ENCODE results near the gene MAPK8.
A peak's percentile ranks its signal among the peaks of the same experiment; 100 is the strongest.

Gene MAPK8

DNA sequence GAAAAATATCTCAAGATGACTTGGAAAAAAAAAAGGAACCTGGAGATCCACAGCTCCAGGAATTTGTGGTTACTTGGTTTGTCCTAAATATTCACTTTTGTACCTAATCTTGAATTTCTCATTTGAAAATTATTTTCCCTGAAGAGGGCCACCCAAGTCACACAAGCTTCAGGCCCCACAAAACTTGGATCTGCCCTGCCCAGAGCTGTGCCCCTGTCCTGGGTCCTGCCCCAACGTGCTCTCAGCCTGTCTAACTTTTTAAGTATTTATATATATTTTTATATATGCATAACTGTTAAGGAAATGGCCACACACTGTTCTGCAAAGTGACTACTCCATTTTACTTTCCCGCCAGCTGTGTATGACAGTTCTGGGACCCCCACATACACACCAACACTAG is 174.9 kb downstream of the MAPK8 start:
- no peak for DNase-seq (ENCODE audit: low read depth in 1 of 2, low spot score in 1 of 2)
- H3K27ac ChIP-seq (replicated peaks) = no peak overlapping the region

DNA sequence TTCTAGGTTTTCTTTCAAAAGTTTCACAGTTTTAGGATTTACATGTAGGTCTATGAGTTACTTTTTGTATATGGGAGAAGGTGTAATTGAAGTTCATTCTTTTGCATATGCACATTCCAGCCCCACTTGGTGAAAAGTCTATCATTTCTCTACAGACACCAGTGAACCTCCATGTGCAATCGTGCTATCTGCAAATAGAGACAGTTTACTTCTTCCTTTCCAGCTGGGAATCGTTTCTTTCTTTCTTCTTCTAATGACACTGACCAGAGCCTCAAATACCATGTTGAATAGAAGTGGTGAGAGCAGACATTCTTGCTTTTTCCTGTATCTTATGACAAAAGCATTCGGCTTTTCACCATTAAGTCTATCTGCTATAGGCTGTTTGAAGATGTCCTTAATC is 175.7 kb downstream of the MAPK8 start:
- no peak for TF ChIP-seq GABPA (IDR thresholded peaks at IDR 0.05; ENCODE audit: low read depth)
- no peak for TF ChIP-seq POLR2AphosphoS5 (IDR thresholded peaks at IDR 0.05; ENCODE audit: low read depth)
- TF ChIP-seq, protein P1, sequence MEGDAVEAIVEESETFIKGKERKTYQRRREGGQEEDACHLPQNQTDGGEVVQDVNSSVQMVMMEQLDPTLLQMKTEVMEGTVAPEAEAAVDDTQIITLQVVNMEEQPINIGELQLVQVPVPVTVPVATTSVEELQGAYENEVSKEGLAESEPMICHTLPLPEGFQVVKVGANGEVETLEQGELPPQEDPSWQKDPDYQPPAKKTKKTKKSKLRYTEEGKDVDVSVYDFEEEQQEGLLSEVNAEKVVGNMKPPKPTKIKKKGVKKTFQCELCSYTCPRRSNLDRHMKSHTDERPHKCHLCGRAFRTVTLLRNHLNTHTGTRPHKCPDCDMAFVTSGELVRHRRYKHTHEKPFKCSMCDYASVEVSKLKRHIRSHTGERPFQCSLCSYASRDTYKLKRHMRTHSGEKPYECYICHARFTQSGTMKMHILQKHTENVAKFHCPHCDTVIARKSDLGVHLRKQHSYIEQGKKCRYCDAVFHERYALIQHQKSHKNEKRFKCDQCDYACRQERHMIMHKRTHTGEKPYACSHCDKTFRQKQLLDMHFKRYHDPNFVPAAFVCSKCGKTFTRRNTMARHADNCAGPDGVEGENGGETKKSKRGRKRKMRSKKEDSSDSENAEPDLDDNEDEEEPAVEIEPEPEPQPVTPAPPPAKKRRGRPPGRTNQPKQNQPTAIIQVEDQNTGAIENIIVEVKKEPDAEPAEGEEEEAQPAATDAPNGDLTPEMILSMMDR (IDR thresholded peaks at IDR 0.05; ENCODE audit: insufficient read depth, low read length) = no peak
- no peak for TF ChIP-seq SPI1 (IDR thresholded peaks at IDR 0.05; ENCODE audit: borderline replicate concordance, low read depth)
- TF ChIP-seq, protein P2, sequence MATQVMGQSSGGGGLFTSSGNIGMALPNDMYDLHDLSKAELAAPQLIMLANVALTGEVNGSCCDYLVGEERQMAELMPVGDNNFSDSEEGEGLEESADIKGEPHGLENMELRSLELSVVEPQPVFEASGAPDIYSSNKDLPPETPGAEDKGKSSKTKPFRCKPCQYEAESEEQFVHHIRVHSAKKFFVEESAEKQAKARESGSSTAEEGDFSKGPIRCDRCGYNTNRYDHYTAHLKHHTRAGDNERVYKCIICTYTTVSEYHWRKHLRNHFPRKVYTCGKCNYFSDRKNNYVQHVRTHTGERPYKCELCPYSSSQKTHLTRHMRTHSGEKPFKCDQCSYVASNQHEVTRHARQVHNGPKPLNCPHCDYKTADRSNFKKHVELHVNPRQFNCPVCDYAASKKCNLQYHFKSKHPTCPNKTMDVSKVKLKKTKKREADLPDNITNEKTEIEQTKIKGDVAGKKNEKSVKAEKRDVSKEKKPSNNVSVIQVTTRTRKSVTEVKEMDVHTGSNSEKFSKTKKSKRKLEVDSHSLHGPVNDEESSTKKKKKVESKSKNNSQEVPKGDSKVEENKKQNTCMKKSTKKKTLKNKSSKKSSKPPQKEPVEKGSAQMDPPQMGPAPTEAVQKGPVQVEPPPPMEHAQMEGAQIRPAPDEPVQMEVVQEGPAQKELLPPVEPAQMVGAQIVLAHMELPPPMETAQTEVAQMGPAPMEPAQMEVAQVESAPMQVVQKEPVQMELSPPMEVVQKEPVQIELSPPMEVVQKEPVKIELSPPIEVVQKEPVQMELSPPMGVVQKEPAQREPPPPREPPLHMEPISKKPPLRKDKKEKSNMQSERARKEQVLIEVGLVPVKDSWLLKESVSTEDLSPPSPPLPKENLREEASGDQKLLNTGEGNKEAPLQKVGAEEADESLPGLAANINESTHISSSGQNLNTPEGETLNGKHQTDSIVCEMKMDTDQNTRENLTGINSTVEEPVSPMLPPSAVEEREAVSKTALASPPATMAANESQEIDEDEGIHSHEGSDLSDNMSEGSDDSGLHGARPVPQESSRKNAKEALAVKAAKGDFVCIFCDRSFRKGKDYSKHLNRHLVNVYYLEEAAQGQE (IDR thresholded peaks at IDR 0.05; ENCODE audit: insufficient replicate concordance, low read depth) = no peak
- no peak overlapping the region for H3K4me3 ChIP-seq (replicated peaks; ENCODE audit: insufficient read depth, low read length)
- no peaks in the 10 kb centered on the region for H3K27me3 ChIP-seq (ENCODE audit: insufficient read depth, poor library complexity, severe bottlenecking)
- H3K27ac ChIP-seq (replicated peaks) = no peak overlapping the region
- no peak for DNase-seq (ENCODE audit: low read depth in 1 of 2, low spot score in 1 of 2)

More for the DNA sequence above, 174.9 kb downstream of the MAPK8 start:
- no peak overlapping the region for H3K4me3 ChIP-seq (replicated peaks; ENCODE audit: insufficient read depth, low read length)
- TF ChIP-seq POLR2AphosphoS5 (IDR thresholded peaks at IDR 0.05; ENCODE audit: low read depth) = no peak
- TF ChIP-seq, protein P2 (IDR thresholded peaks at IDR 0.05; ENCODE audit: insufficient replicate concordance, low read depth) = peak; percentile 73
- TF ChIP-seq, protein P1 (IDR thresholded peaks at IDR 0.05; ENCODE audit: insufficient read depth, low read length) = no peak
- H3K27me3 ChIP-seq (ENCODE audit: insufficient read depth, poor library complexity, severe bottlenecking) = no peaks in the 10 kb centered on the region

DNA sequence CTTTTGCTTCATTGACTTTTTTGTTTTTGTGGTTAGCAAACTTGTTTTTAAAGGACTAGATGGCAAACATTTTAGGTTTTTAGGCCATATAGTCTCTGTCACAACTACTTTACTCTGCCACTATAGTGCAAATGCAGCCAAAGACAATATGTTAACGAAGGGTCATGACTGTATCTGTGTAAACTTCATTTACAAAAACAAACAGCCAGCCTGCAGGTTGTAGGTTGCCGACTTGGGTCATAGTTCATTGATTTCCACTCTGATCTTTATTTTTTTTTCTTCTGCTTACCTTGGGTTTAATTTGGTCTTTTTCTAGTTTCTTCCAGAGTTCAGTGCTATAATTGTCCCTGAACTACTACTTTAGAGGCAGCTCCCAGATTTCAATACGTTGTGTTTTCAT is 178.4 kb downstream of the MAPK8 start:
- Histone ChIP-seq H3K27ac (replicated peaks) (no peak overlapping the region), H3K27me3 (ENCODE audit: insufficient read depth, poor library complexity, severe bottlenecking) (no peaks in the 10 kb centered on the region), H3K4me3 (replicated peaks; ENCODE audit: insufficient read depth, low read length) (no peak overlapping the region)
- no peak for TF ChIP-seq GABPA (IDR thresholded peaks at IDR 0.05; ENCODE audit: low read depth)
- no peak for TF ChIP-seq SPI1 (IDR thresholded peaks at IDR 0.05; ENCODE audit: borderline replicate concordance, low read depth)
- TF ChIP-seq, protein P1 (IDR thresholded peaks at IDR 0.05; ENCODE audit: insufficient read depth, low read length) = no peak
- no peak for TF ChIP-seq POLR2AphosphoS5 (IDR thresholded peaks at IDR 0.05; ENCODE audit: low read depth)
- TF ChIP-seq, protein P2 (IDR thresholded peaks at IDR 0.05; ENCODE audit: insufficient replicate concordance, low read depth) = no peak
- DNase-seq (ENCODE audit: low read depth in 1 of 2, low spot score in 1 of 2) = no peak
